Neural progenitor cell (in vitro differentiated cells): Measurements from ENCODE around the gene ERC1.

ENCODE experiments used
- CTCF ChIP-seq: fragments of 200-600 bp; sonication (generic); IDR thresholded peaks from 2 replicates; pipeline ENCODE4 v1.5.1; 2017; ENCODE audit warnings: antibody characterized with exemption, mild to moderate bottlenecking
- EZH2phosphoT487 ChIP-seq: fragments of 200-600 bp; sonication (generic); IDR thresholded peaks from 2 replicates; pipeline ENCODE4 v1.6.1; 2017; ENCODE audit warnings: antibody characterized with exemption

DNA sequence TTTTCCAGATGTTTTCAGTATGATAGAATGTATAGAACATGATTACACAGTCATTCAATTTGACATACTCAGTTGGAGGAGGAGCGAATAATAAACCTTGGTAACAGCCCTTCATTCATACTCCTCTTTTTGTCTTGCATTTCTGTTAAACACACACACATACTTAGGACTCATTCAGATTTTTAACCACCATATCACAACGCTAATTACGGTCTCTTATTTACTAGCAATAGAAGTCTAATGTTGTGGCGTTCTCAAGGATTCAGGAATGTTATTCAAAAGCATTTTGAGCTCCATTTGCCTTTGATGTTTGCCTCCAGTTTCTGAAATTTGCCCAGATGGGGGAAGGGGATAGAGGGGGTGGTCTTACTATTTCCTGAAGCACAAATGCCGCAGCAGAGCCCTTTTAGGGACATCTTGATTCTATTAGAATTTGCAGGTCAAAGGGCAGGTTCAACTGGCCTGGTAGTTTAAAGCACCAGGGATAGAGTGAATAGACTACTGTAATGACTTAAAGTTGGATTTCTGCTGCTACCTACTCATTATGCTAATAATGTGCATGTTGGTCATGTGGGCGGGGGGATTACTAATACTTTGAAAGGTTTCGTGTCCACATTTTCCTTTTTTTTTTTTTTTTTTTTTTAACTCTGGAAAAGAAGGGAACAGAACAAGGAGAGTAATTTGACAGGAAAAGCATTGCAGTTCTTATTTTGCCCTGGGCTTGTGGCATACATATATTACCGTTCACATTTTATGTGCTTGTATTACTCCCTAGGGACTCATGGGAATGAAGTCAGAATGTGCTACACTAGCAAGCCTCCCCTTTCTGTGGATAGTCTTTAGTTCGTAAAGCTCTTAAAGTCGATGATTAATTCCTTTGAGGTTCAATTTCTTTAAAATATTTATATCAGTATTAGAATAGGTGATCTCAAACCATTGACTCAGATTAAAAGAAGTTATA lies 376.6 kb downstream of the ERC1 start:
- TF ChIP-seq CTCF (no peak), EZH2phosphoT487 (no peak)
